Glutamatergic neuron (in vitro differentiated cells): ENCODE measurements around the gene RARB. TPM values are rescaled to one million over a fixed set of nuclear protein-coding genes. Genes with fewer than 3 reads are reported as not detected.

ENCODE experiments used
- DNase-seq: peaks from one replicate; pipeline ENCODE4 v3.0.0; 2022
- H3K27ac Mint-ChIP-seq: one replicate; pipeline ENCODE4 v1.8.0; 2020; ENCODE audit warnings: mild to moderate bottlenecking, mixed read lengths, inconsistent platforms; ENCODE audit not compliant: unreplicated experiment
- H3K27me3 Mint-ChIP-seq: one replicate; pipeline ENCODE4 v1.8.0; 2020; ENCODE audit warnings: mild to moderate bottlenecking, moderate library complexity, mixed read lengths, inconsistent platforms; ENCODE audit not compliant: unreplicated experiment
- H3K36me3 Mint-ChIP-seq: one replicate; pipeline ENCODE4 v1.8.0; 2020; ENCODE audit warnings: mild to moderate bottlenecking, mixed read lengths, inconsistent platforms; ENCODE audit not compliant: unreplicated experiment
- H3K4me1 Mint-ChIP-seq: one replicate; pipeline ENCODE4 v1.8.0; 2020; ENCODE audit warnings: mild to moderate bottlenecking, low read depth, mixed read lengths, inconsistent platforms; ENCODE audit not compliant: unreplicated experiment
- H3K4me3 Mint-ChIP-seq: one replicate; pipeline ENCODE4 v1.8.0; 2020; ENCODE audit warnings: mild to moderate bottlenecking, mixed read lengths, inconsistent platforms; ENCODE audit not compliant: unreplicated experiment
- H3K9me3 Mint-ChIP-seq: one replicate; pipeline ENCODE4 v1.8.0; 2020; ENCODE audit warnings: mild to moderate bottlenecking, moderate library complexity, mixed read lengths, inconsistent platforms; ENCODE audit not compliant: unreplicated experiment
- CTCF ChIP-seq: fragments of 200-600 bp; sonication (generic); IDR thresholded peaks from one replicate; pipeline ENCODE4 v1.5.0; 2021; ENCODE audit not compliant: partially characterized antibody, unreplicated experiment
- total RNA-seq: library from RNA; stranded (reverse); fragmentation: NEBNext Ultra II Directional; extraction: Animal tissue kit (Norgen Biotek cat#: 25700); gene quantifications from one replicate; pipeline ENCODE4 v1.2.1, GENCODE V29; 2021; ENCODE audit not compliant: unreplicated experiment

Gene RARB
- total RNA-seq, 1 donor from 2014 or later = 1.2 TPM

- no peak for TF ChIP-seq CTCF
- no peak for DNase-seq
- H3K4me1 Mint-ChIP-seq = peaks cover 2% of the 10 kb centered on the region
- H3K9me3 Mint-ChIP-seq = peaks cover under 1% of the 10 kb centered on the region
- no peak overlapping the region for H3K4me3 Mint-ChIP-seq
- peaks cover 8% of the 10 kb centered on the region for H3K36me3 Mint-ChIP-seq
- no peaks in the 10 kb centered on the region for H3K27me3 Mint-ChIP-seq
- H3K27ac Mint-ChIP-seq = no peak overlapping the region
Observed at GRCh38 chr3:25587975-25588374, 159.9 kb downstream of the RARB start.

- H3K4me1 Mint-ChIP-seq = peaks cover 4% of the 10 kb centered on the region
Observed at GRCh38 chr3:25588441-25589103, 160.5 kb downstream of the RARB start.

GRCh38 chr3:25589104-25589782 is 161.2 kb downstream of the RARB start:
- no peak for TF ChIP-seq CTCF
- H3K36me3 Mint-ChIP-seq = peaks cover 8% of the 10 kb centered on the region
- H3K9me3 Mint-ChIP-seq = no peaks in the 10 kb centered on the region
- H3K4me3 Mint-ChIP-seq = no peak overlapping the region
- H3K27ac Mint-ChIP-seq = no peak overlapping the region
- peaks cover 7% of the 10 kb centered on the region for H3K4me1 Mint-ChIP-seq
- no peaks in the 10 kb centered on the region for H3K27me3 Mint-ChIP-seq
- no peak for DNase-seq

More at GRCh38 chr3:25588441-25589103, 160.5 kb downstream of the RARB start:
- no peak for DNase-seq
- no peak overlapping the region for H3K4me3 Mint-ChIP-seq
- no peaks in the 10 kb centered on the region for H3K9me3 Mint-ChIP-seq
- H3K27me3 Mint-ChIP-seq = no peaks in the 10 kb centered on the region
- TF ChIP-seq CTCF = no peak
- no peak overlapping the region for H3K27ac Mint-ChIP-seq
- H3K36me3 Mint-ChIP-seq = peaks cover 8% of the 10 kb centered on the region

DNA sequence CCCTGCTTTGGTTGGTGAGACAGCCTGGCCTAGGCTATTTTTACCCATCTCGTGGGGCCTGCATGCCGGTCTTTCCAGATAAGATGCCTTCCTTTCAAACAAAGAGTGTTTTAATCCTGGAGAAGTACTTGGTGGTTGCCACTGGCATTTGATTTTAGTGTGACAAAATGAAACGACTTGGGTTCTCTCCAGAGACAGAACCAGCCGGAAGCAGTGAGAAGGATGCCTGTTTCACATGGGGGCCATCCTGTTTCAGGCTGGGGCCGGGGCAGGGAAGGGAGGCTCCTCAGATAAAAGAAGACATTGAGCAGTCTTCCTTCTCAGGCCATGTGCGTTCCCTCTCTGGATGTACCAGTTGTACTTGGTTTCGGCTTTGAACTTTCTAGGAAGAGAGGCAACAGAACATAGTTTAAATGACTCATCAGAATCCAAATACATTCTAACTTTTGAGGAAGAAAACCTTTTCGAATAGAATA is 161.8 kb downstream of the RARB start:
- H3K27ac Mint-ChIP-seq = no peak overlapping the region
- DNase-seq = no peak
- no peak for TF ChIP-seq CTCF
- H3K4me1 Mint-ChIP-seq = peaks cover 7% of the 10 kb centered on the region
- no peaks in the 10 kb centered on the region for H3K9me3 Mint-ChIP-seq
- peaks cover 8% of the 10 kb centered on the region for H3K36me3 Mint-ChIP-seq
- H3K27me3 Mint-ChIP-seq = no peaks in the 10 kb centered on the region
- H3K4me3 Mint-ChIP-seq = no peak overlapping the region

DNA sequence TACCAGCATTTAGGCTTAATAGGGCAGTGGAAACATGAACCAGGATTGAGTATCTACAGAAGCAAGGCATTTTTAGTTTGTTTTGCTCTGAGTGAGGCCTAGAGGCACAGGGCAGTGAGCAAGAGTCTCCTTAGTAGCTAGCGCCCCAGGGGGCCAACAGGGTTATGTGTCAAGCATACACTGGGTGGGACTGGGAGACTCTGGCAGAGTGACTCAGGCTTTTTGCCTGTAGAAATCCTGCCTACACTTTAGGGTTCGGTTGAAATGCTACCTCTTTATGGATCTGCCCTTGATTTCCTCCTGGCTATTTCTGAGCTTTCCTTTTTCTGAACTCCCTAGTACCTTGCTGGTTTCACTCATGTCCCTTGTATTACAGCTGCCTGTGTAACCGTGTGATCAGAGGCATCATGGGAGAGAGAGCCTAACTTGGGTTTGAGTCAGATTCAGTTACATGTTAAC is 164.5 kb downstream of the RARB start:
- peaks cover 8% of the 10 kb centered on the region for H3K36me3 Mint-ChIP-seq
- H3K9me3 Mint-ChIP-seq = no peaks in the 10 kb centered on the region
- no peak for TF ChIP-seq CTCF
- no peak for DNase-seq
- no peaks in the 10 kb centered on the region for H3K27me3 Mint-ChIP-seq
- H3K4me1 Mint-ChIP-seq = peaks cover 7% of the 10 kb centered on the region
- H3K27ac Mint-ChIP-seq = no peak overlapping the region
- no peak overlapping the region for H3K4me3 Mint-ChIP-seq
